Cerebellar cortex (tissue), 1 donor: Measurements from ENCODE around the gene CCR5AS.
A peak's percentile ranks its signal among the peaks of the same experiment; 100 is the strongest.
"Not testable (repeated sequence)": the region's sequence is repeated elsewhere in the genome, so short reads cannot be mapped to it uniquely, and the experiment has no call there.

Source experiments
- DNase-seq: peaks from one replicate; pipeline ENCODE4 v3.0.0-alpha.2; 2015; ENCODE audit warnings: low spot score

CCR5AS gene

DNA sequence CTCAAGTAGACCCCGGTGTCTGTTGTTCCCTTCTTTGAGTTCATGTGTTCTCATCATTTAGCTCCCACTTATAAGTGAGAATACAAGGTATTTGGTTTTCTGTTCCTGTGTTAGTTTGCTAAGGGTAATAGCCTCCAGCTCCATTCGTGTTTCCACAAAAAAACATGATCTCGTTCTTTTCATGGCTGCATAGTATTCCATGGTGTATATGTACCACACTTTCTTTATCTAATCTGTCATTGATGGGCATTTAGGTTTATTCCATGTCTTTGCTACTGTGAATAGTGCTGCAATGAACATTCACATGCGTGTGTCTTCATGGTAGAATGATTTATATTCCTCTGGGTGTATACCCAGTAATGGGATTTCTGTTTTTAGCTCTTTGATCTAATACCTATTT lies 4.0 kb downstream of the CCR5AS start:
- DNase-seq, result not testable (repeated sequence)

DNA sequence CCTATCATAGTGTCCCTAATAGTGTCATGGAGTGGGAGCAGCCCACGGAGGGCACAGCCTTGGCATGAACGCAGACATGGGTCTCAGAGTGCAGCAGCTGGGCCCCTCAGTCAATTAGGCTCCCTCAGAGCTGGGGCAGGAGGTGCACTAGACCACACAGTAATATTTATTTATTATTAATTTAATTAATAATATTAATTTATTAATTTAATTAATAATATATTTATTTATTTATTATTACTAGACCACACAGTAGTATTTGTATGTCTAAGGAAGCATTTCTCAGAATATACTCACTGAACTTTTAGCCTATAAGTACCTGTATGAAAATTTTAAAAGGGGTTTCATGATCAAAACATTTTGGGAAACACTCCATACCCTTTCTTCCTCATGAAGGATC lies 5.3 kb downstream of the CCR5AS start:
- no peak for DNase-seq

DNA sequence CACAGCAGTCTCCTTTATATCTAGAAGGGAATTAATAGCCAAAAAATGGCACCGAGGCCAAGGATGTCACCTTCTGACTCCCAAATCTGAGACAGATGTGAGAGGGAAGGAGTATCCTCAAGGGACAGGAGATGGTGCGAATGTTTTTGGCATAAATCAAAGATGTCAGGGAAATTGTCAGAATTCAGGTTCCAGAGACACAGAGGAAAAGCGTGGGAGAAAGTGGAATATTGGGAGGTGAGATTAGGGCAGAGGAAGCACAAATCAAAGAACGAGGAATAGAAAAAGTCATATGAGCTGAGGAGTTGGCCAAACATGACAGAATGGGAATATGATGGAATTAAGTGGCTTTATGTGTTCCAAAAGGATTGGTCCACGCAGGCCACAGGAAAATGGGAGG lies 6.0 kb downstream of the CCR5AS start:
- no peak for DNase-seq

DNA sequence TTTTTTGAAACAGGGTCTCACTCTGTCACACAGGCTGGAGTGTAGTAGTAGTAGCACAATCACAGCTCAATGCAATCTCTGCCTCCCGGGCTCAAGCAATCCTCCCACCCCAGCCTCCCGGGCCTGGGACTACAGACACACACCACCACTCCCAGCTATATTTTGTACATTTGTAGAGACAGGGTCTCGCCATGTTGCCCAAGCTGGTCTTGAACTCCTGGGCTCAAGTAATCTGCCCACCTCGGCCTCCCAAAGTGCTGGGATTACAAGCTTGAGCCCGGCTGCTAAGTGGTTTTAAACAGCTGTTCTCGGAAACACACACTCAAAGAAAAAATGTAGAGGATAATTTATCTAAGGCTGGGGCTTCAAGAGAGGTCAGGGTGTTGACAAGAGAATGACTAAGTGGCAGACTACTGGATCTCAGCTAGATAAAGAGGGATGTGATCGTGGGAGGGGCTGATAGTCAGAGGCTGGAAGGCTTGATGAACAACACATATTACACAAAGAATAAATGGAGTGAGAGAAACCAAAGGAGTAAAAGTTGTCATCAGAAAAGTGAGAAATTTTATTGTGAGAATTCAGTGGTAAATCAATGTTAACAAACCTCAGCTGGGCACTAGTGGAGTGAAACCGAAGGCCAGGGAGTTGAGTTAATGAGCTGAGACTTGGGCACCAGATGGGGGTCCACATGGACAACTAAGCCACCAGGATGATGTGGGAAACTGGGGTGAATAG lies 6.7 kb downstream of the CCR5AS start:
- no peak for DNase-seq

DNA sequence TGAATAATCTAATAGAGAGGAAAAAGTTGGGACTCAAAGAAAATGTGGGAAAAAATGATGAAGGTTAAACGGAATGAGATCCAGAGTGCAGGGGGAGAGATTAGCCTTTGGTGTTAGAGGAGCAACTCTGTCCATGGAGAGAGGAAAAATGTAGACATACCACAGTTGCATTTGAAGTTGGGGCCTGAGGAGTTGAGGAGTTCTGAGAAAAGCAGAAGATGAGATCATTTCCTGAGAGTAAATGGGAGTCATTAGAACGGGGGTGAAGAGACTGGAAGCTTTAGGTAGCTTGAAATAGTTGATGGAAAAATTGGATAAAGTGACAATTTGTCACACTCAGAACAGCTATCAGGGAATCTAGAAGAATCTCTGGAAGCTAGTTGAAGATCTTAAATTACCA lies 7.3 kb downstream of the CCR5AS start:
- no peak for DNase-seq

DNA sequence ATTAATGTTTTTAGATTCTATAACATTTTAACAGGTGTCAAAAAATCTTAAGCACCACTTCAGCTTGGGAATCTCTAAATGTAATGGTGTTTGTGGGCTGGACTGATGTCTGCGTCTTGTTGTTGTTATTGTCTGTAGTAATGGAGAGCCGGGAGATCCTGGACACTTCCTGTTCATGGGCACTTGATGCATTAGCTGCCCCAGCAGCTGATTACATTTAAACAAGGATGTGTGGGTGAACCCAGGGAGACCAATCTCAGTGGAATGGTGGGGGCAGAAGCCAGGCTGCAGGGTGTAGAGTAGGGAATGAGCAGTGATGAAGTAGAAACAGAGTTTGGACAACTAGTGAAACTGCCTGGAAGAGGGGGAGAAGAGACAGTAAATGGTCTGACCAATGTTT lies 7.8 kb downstream of the CCR5AS start:
- DNase-seq, result no peak

DNA sequence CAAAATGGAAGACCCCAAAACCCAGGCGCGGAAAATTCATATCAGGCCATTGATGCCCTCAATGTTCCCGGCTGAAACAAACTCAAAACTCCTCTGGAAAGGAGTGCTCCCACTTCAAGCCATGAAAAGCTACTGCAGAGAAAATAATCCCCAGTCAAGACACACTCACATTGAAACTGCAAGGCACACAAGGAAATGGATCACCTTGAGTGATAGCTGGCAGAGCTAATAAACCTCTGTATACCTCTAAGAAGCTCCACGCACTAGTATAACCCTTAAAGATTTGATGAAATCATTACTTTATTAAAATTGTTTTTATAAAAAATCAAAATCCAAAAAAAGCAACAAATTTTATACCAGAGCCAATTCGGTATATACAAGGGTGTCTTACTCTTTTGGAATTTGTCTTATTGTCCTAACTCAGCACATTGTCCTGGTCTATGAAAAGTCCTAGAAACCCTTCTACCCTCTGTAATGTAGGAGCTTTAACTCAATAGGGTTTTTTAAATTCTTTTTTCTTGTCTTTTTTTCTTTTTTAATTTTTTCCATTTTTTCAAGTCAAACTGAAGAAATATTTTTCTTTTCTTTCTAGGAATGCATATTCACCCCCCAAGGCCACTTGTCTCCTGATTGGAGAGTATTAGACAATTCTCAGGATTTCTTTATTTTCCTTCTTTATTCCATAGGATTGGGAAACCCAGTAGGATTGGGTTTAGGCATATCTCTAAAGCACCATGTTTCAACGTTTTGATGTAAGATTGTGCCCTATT lies 8.5 kb downstream of the CCR5AS start:
- DNase-seq, result no peak

DNA sequence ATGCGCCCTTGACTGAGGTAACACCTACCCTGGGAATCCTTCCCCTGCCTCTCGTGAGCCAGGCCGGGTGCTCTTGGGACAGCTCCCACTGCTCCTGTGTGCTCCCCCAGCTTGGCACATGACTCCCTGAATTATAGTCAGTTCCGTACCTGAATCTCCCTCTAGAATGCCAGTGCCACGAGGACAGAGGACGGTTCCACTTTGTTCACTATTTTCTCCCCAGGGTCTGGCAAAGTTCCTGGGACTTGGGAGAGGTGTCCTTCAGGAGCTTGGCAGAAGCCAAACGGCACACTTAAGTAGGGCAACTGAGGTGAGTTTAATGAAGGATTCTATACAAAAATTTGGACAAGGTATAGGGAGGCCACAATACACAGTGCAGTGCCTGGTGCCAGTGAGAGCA lies 9.8 kb downstream of the CCR5AS start:
- DNase-seq, result peak; percentile 38

DNA sequence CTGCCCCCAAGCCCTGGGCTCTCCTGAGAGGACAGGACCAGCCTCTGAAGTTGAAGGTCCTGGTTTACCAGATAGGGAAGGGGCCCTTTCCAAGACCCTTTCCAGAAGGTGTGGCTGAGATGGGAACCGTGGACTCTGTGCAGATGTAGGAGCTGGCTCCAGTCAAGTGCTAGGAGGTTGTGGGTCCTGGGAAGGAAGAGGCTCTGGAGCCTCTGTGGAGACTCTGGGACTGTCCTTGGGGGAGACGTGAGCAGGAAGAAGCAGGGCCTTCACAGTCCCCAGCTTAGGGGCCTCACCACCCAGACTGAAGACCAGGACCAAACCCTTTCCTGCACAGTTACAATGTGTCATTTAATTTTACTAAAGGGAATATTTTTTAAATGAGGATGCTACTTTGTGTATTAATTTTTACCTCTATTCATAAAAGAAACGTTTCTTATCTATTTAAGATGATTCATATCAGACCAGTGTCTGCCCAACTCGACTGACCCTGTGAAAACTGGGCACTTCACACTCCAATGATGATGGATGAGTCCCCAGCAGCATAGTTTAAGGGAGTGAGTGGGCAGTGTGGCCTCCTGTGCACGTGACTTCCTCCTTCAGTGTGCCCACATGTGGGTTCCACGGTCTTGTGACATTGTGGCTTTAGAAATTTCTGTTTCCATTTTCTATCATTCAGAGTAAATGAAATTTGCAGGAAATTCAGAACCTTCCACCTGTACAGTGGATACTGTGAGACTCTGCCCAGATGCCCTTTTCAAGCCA lies 10.9 kb downstream of the CCR5AS start:
- DNase-seq, result no peak

DNA sequence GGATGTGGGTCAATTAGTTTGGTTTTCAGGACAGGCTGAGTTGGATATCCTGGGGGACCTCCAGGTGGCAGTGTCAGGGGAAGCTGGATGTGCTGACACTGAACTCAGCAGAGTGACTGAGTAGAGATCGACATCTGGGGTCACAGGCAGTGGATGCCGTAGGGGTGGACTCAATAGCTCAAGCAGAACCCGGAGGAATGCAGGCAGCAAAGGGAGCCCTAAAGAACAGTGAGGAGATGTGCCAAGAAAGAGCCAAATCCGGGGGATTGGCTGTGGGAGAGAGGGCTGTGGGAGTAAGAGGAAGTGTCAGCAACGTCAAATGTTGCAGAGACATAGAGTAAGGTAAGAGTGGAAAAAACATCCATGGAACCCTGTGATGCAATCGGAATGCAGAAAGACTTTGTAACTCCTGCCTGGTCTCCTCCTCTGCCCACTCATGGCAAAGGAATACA lies 11.6 kb downstream of the CCR5AS start:
- no peak for DNase-seq

DNA sequence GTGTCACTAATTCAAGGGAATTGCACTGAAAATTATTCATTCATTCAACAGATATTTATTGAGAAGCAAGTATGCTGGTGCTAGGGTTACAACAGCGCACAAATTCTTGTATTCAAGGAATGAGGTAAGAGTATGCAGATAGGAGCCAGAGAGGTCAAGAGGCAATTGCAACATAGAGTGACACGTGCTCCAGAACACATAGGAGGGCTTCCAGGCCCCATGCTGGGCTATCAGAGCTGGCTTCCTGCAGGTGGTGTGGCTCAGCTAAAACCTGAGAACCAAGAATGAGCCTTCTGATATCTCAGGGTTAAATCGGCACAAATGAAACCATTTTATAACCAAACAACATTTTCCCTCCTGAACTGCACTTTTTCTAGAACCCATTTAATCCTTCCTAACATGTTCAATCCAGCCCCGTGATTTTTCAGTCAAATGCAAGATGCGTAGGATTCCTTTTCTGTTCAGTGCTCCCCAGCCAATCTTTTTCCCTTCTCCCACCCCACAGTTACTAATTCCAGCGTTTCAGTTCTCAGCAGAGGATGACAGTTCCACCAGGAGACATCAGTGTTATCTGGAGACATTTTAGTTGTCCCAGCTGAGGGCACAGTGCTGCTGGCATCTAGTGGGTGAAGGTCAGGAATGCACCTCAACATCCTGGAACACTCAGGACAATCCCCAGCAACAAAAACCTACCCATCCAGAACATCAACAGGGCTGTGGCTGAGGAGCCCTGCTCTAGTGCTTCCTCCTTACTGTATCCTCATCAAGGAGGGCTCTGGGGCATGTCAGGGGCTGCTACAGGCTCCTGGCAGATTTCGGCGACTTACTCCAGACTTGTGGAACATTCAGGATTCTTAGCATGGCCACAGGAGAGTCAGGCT lies 13.1 kb downstream of the CCR5AS start:
- DNase-seq, result peak; percentile 32

DNA sequence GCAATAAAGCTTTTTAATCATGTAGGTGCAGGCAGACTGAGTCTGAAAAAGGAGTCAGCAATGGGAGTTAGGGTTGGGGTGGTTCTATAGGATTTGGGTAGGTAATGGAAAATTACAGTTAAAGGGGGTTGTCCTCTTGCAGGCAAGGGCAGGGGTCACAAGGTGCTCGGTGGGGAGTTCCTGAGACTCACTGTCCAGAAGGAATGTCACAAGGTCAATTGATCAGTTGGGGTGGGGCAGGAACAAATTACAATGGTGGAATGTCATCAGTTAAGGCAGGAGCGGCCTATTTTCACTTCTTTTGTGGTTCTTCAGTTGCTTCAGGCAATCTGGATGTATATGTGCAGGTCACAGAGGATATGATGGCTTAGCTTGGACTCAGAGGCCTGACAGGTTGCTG lies 13.9 kb downstream of the CCR5AS start:
- DNase-seq, result peak; percentile 33

DNA sequence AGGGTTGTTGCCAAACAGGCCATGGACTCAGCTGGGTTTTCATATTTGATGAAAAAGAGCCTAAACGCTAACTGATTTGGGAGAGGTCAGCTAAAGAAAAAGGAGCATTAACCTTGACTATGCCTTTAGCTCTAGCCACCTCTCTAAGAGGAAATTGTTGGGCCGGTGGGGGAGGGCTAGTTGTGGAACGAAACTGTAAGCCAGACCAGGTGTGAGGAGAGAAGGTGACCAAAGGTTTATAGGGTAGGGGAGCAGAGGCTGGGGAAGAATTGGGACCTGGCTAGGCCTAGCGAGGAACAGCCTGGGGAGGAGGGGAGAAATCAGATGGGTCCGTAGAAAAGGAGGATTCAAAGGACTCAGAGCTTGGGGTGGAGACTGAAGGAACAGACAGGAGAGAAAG lies 15.3 kb downstream of the CCR5AS start:
- DNase-seq, result not testable (repeated sequence)

DNA sequence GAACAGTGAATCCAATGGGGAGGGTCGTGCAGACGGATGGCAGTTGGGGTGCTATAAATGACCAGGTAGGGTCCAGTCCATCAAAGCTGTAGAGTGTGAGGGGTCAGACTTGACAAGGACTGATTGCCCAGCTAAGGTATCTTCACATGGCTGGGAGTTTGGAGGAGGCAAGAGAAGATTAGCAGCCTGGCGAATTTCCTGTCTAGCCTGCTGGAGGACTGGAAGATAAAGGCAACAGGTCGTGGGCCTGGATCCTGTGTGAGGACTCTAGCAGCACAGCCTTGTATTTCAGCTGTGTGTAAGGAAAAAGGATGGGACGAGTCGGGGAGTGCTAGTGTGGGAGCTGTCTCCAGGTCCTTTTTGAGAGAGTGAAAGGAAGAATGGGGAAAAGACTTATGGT lies 17.6 kb downstream of the CCR5AS start:
- DNase-seq, result no peak

DNA sequence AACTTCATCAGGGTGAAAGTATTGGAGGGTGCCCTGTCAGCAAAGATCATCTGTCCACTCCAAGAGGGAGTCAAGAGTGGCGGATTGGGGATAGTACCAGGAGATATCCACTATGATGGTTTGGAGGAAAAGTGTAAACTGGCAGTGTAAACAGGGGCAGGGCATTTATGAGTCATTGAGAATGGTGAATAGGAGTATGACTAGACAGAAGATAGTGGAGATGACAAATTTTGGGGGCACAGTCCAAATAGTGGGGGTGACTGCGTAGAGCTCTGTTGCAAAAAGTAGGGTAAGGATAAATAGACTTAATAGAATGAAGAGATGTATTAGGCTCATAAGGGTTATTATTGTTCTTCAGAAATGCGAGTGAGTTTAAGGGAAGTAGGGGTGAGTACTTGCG lies 18.0 kb downstream of the CCR5AS start:
- DNase-seq, result not testable (repeated sequence)

DNA sequence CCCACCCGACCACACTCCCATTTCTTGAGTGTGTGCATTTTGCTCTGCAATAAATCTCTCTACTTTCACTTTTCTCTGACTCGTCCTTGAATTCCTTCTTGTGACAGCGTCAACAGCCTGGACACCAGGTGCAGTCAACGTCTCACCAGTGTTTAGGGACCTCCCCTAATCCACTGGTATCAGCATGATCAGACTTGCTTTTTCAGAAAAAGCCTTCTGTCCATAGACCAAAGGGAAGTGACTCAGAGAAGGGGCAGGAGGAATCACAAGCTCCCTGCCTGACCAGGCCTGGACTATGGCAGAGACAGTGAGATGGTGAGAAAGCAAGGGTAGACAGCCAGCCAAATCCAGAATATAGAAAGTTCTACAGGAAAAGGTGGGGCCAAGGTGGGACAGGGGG lies 20.7 kb downstream of the CCR5AS start:
- no peak for DNase-seq

DNA sequence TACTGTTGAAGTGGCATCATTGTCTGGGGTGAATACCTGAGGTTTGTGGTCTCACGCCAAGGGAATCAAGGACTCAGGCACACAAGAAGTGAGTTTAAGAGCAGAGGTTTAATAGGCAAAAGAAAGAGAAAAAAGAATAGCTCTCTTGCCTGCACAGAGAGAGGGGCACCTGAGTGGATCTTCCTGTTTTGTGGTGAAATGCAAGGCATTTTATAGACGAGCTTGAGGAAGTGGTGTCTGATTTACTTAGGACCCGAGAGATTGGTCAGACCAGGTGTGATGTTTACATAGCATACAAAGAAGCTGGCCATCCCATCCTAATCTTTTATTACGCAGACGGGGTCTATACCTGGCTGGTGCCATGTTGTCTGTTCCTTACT lies 22.9 kb downstream of the CCR5AS start:
- no peak for DNase-seq

DNA sequence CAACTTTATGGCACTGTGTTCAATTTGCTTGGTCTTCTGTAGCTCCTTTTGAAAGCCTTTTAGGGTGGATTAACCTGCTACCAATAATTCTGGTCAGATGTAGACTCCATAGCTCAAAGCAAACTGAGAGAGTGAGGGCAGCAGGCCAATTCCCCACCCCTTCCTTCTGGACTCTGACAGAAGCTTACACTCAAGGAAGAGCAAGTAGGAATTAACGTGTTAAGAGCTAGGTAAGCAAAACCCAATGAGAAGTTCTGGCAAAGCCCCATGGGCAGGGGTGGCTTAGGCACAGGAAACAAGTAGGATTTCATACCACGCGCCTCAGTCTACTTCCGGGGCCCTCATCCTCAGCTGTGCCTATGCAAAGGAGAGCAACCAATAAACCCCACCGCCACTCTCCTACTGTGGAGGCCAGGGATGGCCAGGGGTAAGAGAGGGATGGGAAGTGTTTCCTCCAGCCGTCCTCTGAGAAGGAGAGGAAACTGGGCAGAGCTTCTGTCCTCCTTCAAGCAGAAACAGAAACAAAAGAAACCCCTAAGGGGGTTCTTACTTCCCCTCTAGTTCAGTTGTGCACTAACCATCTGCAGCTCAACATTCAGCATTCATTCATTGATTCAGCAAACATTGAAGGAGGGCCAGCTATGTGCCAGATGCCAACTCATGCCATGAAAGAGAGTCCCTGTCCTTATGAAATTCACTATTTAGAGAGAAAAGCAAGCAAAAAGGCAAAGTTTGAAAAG lies 23.5 kb downstream of the CCR5AS start:
- DNase-seq, result no peak

DNA sequence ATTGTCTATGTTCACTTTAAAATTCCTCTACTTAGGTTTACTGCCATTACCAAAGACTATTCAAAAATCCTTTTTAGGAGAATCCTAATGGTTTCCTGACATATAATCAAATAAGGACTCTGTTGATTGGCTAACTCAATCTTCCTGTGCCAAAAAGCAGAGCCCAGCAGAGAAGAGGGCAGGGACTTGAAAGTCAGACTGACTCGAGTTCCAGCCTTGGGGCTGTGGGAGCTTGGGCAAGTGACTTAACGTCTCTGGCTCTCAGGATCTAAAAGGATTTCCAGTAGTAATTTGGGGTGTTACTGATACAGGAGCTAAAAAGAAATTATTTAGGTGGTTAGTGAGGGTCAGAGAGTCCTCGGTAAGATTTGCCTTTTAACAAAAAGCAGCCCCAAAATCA lies 25.2 kb downstream of the CCR5AS start:
- no peak for DNase-seq

DNA sequence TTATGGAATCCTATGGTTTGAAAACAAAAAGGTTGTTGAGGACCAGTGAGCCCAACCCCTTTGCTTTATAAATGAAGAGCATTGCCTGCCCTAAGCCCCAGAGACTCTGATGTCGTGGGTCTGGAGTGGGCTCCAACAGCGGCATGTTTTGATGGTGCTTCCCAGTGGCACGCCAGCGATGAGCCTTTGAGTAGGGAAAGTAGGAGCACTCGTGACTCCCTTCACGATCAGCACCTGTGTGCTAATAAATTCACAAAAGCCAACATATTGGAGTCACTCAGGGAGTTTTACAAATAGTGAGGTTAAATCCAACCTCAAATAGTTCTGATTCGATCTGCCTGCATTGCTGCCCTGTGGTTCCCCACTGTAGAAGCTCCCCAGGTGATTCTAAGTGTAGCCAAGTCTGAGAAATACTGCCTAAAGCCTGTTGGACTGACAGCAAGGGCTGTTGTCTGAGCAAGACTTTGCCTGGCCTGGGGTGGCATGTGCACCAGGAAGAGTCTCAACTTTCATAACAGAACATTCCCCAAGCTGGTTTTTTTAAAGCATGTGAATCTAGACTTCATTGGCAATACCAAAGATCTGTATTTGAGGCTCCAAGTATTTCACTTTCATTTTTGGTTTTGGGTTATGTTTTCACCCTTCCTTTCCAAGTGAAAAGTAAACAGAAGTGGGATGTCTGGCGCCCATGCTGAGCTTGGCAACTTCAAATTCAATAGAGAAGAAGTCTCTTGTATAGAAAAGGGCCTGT lies 26.2 kb downstream of the CCR5AS start:
- DNase-seq, result no peak
